Activated B cell treated with CpG ODN at 0.5 μM for 24 hours (primary cell): ENCODE results near the gene PLEKHA4. TPM values are rescaled to one million over a fixed set of nuclear protein-coding genes. Genes with fewer than 3 reads are reported as not detected.

ENCODE experiments used
- ATAC-seq: fragments of 200-7000 bp; cut with Tn5 transposase; one replicate; pipeline ENCODE4 v1.10.0; 2021; ENCODE audit warnings: low read depth, mild to moderate bottlenecking, moderate library complexity
- CTCF ChIA-PET: fragments of 350-600 bp; sonication (Branson Sonifier 250); formaldehyde crosslinking; loops from one replicate; lab custom pipeline; 2021; ENCODE audit warnings: antibody characterized with exemption; lab: Charles Lee
- POLR2A ChIA-PET: fragments of 350-600 bp; sonication (Branson Sonifier 250); formaldehyde crosslinking; loops from one replicate; lab custom pipeline; 2021; ENCODE audit warnings: antibody characterized with exemption; lab: Charles Lee
- DNase-seq: peaks from one replicate; pipeline ENCODE4 v3.0.0; 2022
- H3K27ac Mint-ChIP-seq: one replicate; pipeline ENCODE4 v1.8.0; 2020; ENCODE audit warnings: mixed read lengths
- H3K27me3 Mint-ChIP-seq: one replicate; pipeline ENCODE4 v1.8.0; 2021; ENCODE audit warnings: mixed read lengths
- H3K36me3 Mint-ChIP-seq: one replicate; pipeline ENCODE4 v1.8.0; 2021; ENCODE audit warnings: low read depth, mixed read lengths
- H3K4me1 Mint-ChIP-seq: one replicate; pipeline ENCODE4 v1.8.0; 2021; ENCODE audit warnings: mixed read lengths
- H3K4me3 Mint-ChIP-seq: one replicate; pipeline ENCODE4 v1.8.0; 2020; ENCODE audit warnings: mild to moderate bottlenecking, mixed read lengths
- H3K9me3 Mint-ChIP-seq: one replicate; pipeline ENCODE4 v1.8.0; 2020; ENCODE audit warnings: mixed read lengths
- intact Hi-C: fragments of 100-400 bp; cut with micrococcal nuclease; formaldehyde crosslinking; loops from one replicate; pipeline ENCODE4 v1.15.1; 2024
- total RNA-seq: library from RNA; stranded (reverse); gene quantifications from 2 replicates; pipeline ENCODE4 v1.2.3, GENCODE V29; 2022
- TF ChIP-seq, protein P1 (sequence below): fragments of 200-600 bp; IDR thresholded peaks from one replicate; pipeline ENCODE4 v1.8.0; 2022; ENCODE audit warnings: antibody characterized with exemption, mild to moderate bottlenecking

The PLEKHA4 gene, protein sequence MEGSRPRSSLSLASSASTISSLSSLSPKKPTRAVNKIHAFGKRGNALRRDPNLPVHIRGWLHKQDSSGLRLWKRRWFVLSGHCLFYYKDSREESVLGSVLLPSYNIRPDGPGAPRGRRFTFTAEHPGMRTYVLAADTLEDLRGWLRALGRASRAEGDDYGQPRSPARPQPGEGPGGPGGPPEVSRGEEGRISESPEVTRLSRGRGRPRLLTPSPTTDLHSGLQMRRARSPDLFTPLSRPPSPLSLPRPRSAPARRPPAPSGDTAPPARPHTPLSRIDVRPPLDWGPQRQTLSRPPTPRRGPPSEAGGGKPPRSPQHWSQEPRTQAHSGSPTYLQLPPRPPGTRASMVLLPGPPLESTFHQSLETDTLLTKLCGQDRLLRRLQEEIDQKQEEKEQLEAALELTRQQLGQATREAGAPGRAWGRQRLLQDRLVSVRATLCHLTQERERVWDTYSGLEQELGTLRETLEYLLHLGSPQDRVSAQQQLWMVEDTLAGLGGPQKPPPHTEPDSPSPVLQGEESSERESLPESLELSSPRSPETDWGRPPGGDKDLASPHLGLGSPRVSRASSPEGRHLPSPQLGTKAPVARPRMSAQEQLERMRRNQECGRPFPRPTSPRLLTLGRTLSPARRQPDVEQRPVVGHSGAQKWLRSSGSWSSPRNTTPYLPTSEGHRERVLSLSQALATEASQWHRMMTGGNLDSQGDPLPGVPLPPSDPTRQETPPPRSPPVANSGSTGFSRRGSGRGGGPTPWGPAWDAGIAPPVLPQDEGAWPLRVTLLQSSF
- 5.7 and 6.4 TPM in 2 replicates for total RNA-seq

DNA sequence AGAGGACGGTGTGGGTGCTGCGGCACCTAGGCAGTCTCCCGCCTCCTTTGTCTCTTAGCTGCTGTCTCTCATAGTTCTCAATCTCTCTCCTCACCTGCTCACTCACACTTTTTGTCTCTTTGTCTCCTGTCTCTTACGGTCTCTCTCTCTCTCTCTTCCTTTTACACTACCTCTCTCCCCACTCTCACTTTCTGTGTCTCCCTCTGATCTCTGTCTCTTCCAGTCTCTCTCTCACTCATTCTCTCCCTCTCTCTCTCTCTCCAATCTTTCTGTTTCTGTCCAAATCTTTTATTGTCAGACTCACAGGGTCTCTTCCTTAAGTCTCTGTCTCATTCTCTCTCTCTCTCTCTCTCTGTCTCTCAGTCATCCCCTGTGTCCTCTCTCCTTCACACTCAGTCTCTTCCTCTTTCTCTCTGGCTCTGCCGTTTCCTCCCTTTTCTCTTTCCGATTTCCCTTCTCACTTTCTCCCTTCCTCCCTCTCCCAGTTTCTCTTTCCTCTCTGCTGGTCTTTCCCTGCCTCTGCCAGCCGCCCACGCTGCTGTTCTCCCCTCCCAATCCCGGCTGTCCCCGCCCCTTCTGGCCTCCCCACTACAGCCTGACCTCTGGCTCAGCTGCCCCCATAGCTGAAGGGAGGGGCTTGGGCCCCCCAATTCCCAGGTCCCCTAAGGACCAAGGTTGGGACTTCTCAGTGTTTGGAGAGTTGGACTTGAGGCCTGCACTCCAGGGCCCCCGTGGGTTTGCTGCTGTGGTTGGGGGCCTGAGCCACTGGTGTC is at the start of gene PLEKHA4:
Gene PLEKHA4, minus strand, starts transcription at position 504 of the 773 bp plus-strand sequence. CDS start 997 bp downstream, outside the sequence.
- intact Hi-C loops = no loop called here
- Mint-ChIP-seq H3K27me3 (no peaks in the 10 kb centered on the region), H3K9me3 (no peaks in the 10 kb centered on the region), H3K4me3 (no peak within 1 kb of the TSS), H3K4me1 (peaks cover 10% of the 10 kb centered on the region), H3K36me3 (peaks cover 12% of the 10 kb centered on the region), H3K27ac (no peak within 1 kb of the TSS)
- POLR2A ChIA-PET = interaction anchor here (0.7 to 0.8 kb wide), 2 partner anchors 41 to 103 kb away, joined by 3 to 9 read pairs; no protein-coding TSS in a partner anchor
- CTCF ChIA-PET = interaction anchor here (1.0 kb wide), 1 partner anchor 102 kb away, joined by 4 read pairs; no protein-coding TSS in a partner anchor
- TF ChIP-seq, protein P1, sequence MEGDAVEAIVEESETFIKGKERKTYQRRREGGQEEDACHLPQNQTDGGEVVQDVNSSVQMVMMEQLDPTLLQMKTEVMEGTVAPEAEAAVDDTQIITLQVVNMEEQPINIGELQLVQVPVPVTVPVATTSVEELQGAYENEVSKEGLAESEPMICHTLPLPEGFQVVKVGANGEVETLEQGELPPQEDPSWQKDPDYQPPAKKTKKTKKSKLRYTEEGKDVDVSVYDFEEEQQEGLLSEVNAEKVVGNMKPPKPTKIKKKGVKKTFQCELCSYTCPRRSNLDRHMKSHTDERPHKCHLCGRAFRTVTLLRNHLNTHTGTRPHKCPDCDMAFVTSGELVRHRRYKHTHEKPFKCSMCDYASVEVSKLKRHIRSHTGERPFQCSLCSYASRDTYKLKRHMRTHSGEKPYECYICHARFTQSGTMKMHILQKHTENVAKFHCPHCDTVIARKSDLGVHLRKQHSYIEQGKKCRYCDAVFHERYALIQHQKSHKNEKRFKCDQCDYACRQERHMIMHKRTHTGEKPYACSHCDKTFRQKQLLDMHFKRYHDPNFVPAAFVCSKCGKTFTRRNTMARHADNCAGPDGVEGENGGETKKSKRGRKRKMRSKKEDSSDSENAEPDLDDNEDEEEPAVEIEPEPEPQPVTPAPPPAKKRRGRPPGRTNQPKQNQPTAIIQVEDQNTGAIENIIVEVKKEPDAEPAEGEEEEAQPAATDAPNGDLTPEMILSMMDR = no peak
- ATAC-seq (no peak), DNase-seq (no peak)

DNA sequence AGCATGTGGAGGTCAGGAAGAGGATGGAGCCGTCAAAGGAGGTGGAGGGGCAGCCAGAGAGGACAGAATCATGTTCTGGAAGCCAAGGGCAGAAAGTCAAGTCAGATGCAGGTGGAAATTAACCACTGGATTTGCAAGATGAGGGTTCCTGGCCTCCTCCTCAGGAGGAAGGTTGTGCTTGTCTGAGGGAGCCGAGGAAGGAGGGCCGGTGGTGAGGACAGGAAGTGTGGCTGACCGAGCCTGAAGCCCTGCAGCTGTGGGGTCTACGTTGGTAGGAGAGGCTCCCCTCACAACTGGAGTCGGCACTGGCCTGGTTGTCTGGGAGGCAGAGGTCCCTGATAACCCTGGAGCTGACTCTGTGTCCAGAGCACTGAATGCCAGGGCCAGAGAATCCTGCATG is 49.7 kb upstream of the PLEKHA4 start:
- H3K9me3 Mint-ChIP-seq = no peaks in the 10 kb centered on the region
- TF ChIP-seq, protein P1 = no peak
- ChIA-PET POLR2A (interaction anchor here (0.7 to 1.2 kb wide), 2 partner anchors 37 to 49 kb away, joined by 3 to 4 read pairs; partner anchors contain the start of gene BAX), CTCF (no interaction called here)
- no peak overlapping the region for H3K4me3 Mint-ChIP-seq
- DNase-seq (no peak), ATAC-seq (no peak)
- peak overlapping the region; percentile 59 for H3K27ac Mint-ChIP-seq
- H3K27me3 Mint-ChIP-seq = no peaks in the 10 kb centered on the region
- intact Hi-C loops = no loop called here
- peaks cover 11% of the 10 kb centered on the region for H3K4me1 Mint-ChIP-seq
- peaks cover 53% of the 10 kb centered on the region for H3K36me3 Mint-ChIP-seq

DNA sequence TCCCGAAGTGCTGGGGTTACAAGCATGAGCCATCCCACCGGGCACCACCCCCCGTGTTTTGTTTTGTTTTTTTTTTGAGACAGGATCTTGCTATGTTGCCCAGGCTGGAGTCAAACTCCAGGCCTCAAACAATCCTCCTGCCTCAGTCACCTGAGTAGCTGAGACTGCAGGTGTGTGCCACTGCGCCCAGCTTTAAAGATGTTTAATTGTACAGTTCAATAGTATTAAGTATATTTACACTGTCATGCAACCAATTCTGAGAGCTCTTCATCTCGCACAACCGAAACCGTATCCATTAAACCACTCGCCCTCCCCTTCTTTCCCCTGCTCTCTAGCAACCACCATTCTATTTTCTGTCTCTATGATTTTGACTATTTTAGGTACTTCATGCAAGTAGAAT is 47.3 kb upstream of the PLEKHA4 start:
- Mint-ChIP-seq H3K4me1 (peaks cover 11% of the 10 kb centered on the region), H3K9me3 (no peaks in the 10 kb centered on the region), H3K36me3 (peaks cover 55% of the 10 kb centered on the region), H3K27me3 (no peaks in the 10 kb centered on the region), H3K4me3 (no peak overlapping the region), H3K27ac (no peak overlapping the region)
- CTCF ChIA-PET = no interaction called here
- POLR2A ChIA-PET = interaction anchor here (0.5 kb wide), 2 partner anchors 16 to 100 kb away, joined by 5 read pairs; no protein-coding TSS in a partner anchor
- TF ChIP-seq, protein P1 = no peak
- ATAC-seq (no peak), DNase-seq (no peak)
- intact Hi-C loops = no loop called here

DNA sequence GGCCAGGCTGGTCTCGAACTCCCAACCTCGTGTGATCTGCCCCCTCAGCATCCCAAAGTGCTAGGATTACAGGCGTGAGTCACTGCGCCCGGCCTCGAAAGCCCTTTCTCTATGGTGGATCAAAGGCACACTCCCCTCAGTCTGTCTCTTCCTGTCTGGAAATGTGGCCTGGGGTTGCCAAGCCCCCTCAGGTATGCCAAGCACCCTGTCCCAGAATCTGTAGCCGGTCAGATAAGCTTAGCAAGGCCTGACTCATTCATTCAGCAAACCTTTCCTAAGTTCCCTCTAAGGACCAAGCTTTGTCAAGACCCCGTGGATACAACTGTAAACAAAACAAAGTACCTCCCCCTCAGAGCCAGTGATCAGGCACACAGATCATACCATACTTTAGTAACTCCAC is 45.8 kb upstream of the PLEKHA4 start:
- Mint-ChIP-seq H3K27ac (no peak overlapping the region), H3K9me3 (no peaks in the 10 kb centered on the region), H3K4me3 (no peak overlapping the region), H3K36me3 (peaks cover 61% of the 10 kb centered on the region), H3K27me3 (no peaks in the 10 kb centered on the region), H3K4me1 (peaks cover 16% of the 10 kb centered on the region)
- TF ChIP-seq, protein P1 = no peak
- DNase-seq (no peak), ATAC-seq (no peak)
- ChIA-PET POLR2A (interaction anchor here (0.7 kb wide), 1 partner anchor 68 kb away, joined by 5 read pairs; no protein-coding TSS in a partner anchor), CTCF (no interaction called here)
- intact Hi-C loops = no loop called here
